Activated naive CD8-positive, alpha-beta T cell treated with anti-CD3 and anti-CD28 coated beads for 36 hours (primary cell): ENCODE measurements around the gene KEAP1. TPM values are rescaled to one million over a fixed set of nuclear protein-coding genes. Genes with fewer than 3 reads are reported as not detected.
A peak's percentile ranks its signal among the peaks of the same experiment; 100 is the strongest.
"Not testable (repeated sequence)": the region's sequence is repeated elsewhere in the genome, so short reads cannot be mapped to it uniquely, and the experiment has no call there.

Experiments
- DNase-seq: peaks from one replicate; pipeline ENCODE4 v3.0.0; 2021
- H3K27ac Mint-ChIP-seq: one replicate; pipeline ENCODE4 v1.8.0; 2022; ENCODE audit warnings: mild to moderate bottlenecking, moderate library complexity, mixed read lengths
- H3K27me3 Mint-ChIP-seq: one replicate; pipeline ENCODE4 v1.8.0; 2022; ENCODE audit warnings: mild to moderate bottlenecking, mixed read lengths
- H3K36me3 Mint-ChIP-seq: one replicate; pipeline ENCODE4 v1.8.0; 2021; ENCODE audit warnings: mild to moderate bottlenecking, mixed read lengths
- H3K4me1 Mint-ChIP-seq: one replicate; pipeline ENCODE4 v1.8.0; 2021; ENCODE audit warnings: mixed read lengths
- H3K4me3 Mint-ChIP-seq: one replicate; pipeline ENCODE4 v1.8.0; 2022; ENCODE audit warnings: mild to moderate bottlenecking, moderate library complexity, mixed read lengths
- H3K9me3 Mint-ChIP-seq: one replicate; pipeline ENCODE4 v1.8.0; 2022; ENCODE audit warnings: mixed read lengths
- total RNA-seq, 2 experiments: library from RNA; stranded (reverse); gene quantifications; one replicate each; pipeline ENCODE4 v1.2.3, GENCODE V29; 2021

KEAP1 gene
- total RNA-seq, 2 experiments from 2014 or later = 69.3 to 72.2 TPM

GRCh38 chr19:10478903-10479384, 24.2 kb downstream of the KEAP1 start:
- Mint-ChIP-seq H3K4me1 (peaks cover 6% of the 10 kb centered on the region), H3K36me3 (no peaks in the 10 kb centered on the region), H3K27me3 (no peaks in the 10 kb centered on the region), H3K9me3 (no peaks in the 10 kb centered on the region), H3K4me3 (peak overlapping the region; percentile 10), H3K27ac (no peak overlapping the region)
- peak; percentile 86 for DNase-seq

GRCh38 chr19:10478476-10478875, 24.7 kb downstream of the KEAP1 start:
- Mint-ChIP-seq H3K4me3 (no peak overlapping the region), H3K36me3 (no peaks in the 10 kb centered on the region), H3K27me3 (no peaks in the 10 kb centered on the region), H3K4me1 (peaks cover 6% of the 10 kb centered on the region), H3K9me3 (no peaks in the 10 kb centered on the region), H3K27ac (no peak overlapping the region)
- no peak for DNase-seq

DNA sequence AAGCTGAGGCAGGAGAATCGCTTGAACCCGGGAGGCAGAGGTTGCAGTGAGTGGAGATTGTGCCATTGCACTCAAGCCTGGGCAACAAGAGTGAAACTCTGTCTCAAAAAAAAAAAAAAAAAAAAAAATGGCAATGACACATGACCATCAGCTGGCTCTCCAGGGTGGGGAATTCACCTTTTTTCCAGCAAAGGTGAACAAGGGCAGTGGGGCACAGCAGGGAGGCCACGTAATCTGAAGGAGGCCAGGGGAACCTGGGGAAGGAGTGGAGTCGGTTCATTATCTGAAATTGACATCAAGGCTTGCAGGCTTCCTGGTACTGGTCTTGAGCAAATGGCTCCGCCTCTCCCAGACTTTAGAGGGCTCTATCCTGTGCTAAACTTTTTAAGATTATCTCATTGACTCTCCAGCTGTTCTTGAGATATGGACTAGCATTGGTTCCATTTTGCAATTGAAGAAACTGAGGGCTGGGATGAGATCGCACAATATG, 28.1 kb downstream of the KEAP1 start:
- H3K4me3 Mint-ChIP-seq = no peak overlapping the region
- H3K27me3 Mint-ChIP-seq = no peaks in the 10 kb centered on the region
- H3K4me1 Mint-ChIP-seq = peaks cover 6% of the 10 kb centered on the region
- no peak for DNase-seq
- H3K27ac Mint-ChIP-seq = no peak overlapping the region
- no peaks in the 10 kb centered on the region for H3K9me3 Mint-ChIP-seq
- H3K36me3 Mint-ChIP-seq = no peaks in the 10 kb centered on the region

DNA sequence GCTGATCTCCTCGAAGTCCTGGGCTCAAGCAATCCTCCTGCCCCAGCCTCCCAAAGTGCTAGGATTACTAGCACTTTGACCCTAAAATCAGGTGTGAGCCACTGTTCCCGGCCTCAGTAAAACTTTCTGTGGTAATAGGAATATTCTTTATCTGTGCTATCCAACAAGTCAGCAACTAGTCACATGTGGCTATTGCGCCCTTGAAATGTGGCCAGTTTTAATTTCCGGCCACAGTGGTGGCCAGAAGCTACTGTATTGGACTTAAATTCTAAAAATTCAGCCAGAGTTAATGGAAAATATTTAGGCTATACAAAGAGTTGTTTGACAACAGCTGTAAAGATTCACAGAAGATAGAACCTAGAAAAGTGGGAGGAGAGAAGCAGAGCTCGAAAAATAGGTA, 30.0 kb downstream of the KEAP1 start:
- Mint-ChIP-seq H3K27me3 (peaks cover 8% of the 10 kb centered on the region), H3K36me3 (no peaks in the 10 kb centered on the region), H3K9me3 (no peaks in the 10 kb centered on the region), H3K27ac (no peak overlapping the region), H3K4me3 (no peak overlapping the region), H3K4me1 (no peaks in the 10 kb centered on the region)
- DNase-seq = no peak

GRCh38 chr19:10471909-10472308, 31.2 kb downstream of the KEAP1 start:
- no peak overlapping the region for H3K4me3 Mint-ChIP-seq
- H3K27me3 Mint-ChIP-seq = peaks cover 8% of the 10 kb centered on the region
- H3K27ac Mint-ChIP-seq = no peak overlapping the region
- no peaks in the 10 kb centered on the region for H3K36me3 Mint-ChIP-seq
- no peaks in the 10 kb centered on the region for H3K9me3 Mint-ChIP-seq
- no peak for DNase-seq
- no peaks in the 10 kb centered on the region for H3K4me1 Mint-ChIP-seq

DNA sequence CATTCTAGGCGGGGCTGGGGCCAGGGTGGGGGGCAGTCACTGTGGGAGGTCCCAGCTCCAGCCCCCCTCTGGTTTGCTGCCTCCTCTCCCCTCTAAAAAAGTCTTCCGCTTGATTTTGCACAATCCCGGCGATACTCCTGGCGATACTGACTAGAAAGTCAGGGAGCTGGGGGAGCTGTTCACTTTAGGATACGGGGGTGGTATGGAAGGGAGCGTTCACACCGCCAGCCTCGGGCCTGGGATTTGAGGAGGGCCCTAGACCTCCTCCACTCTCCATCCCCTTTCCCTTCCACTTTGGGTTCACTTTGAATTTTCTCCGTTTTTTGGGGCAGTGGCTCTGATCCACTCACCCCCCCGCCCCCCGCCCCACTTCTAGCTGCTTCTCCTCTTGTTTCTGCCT, 35.0 kb downstream of the KEAP1 start:
- H3K4me3 Mint-ChIP-seq = no peak overlapping the region
- peaks cover 8% of the 10 kb centered on the region for H3K27me3 Mint-ChIP-seq
- DNase-seq = no peak
- H3K9me3 Mint-ChIP-seq = no peaks in the 10 kb centered on the region
- no peaks in the 10 kb centered on the region for H3K36me3 Mint-ChIP-seq
- no peak overlapping the region for H3K27ac Mint-ChIP-seq
- no peaks in the 10 kb centered on the region for H3K4me1 Mint-ChIP-seq

DNA sequence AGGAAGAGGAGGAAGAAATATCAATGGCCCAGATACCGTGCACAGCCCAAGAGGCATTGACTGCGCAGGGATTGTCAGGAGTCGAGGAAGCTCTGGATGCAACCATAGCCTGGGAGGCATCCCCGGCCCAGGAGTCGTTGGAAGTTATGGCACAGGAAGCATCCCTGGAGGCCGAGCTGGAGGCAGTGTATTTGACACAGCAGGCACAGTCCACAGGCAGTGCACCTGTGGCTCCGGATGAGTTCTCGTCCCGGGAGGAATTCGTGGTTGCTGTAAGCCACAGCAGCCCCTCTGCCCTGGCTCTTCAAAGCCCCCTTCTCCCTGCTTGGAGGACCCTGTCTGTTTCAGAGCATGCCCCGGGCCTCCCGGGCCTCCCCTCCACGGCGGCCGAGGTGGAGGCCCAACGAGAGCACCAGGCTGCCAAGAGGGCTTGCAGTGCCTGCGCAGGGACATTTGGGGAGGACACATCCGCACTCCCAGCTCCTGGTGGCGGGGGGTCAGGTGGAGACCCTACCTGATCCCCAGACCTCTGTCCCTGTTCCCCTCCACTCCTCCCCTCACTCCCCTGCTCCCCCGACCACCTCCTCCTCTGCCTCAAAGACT, 36.0 kb downstream of the KEAP1 start:
- Mint-ChIP-seq H3K4me3 (no peak overlapping the region), H3K27ac (no peak overlapping the region), H3K4me1 (no peaks in the 10 kb centered on the region), H3K9me3 (no peaks in the 10 kb centered on the region), H3K36me3 (no peaks in the 10 kb centered on the region), H3K27me3 (peaks cover 15% of the 10 kb centered on the region)
- no peak for DNase-seq

DNA sequence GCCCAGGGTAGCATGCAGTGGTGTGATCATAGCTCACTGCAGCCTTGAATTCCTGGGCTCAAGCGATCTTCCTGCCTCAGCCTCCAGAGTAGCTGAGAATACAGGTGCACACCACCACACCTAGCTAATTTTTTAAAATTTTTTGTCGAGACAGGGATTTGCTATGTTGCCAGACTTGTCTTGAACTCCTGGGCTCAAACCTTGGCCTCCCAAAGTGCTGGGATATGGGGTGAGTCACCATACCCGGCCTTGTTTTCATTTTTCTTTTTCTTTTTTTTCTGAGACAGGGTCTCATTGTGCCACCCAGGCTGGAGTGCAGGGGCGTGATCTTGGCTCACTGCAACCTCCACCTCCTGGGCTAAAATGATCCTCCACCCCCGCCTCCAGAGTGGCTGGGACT, 38.7 kb downstream of the KEAP1 start:
- Mint-ChIP-seq H3K36me3 (no peaks in the 10 kb centered on the region), H3K9me3 (no peaks in the 10 kb centered on the region), H3K4me3 (no peak overlapping the region), H3K4me1 (peaks cover 4% of the 10 kb centered on the region), H3K27me3 (peaks cover 14% of the 10 kb centered on the region), H3K27ac (no peak overlapping the region)
- no peak for DNase-seq

- no peak for DNase-seq
- Mint-ChIP-seq H3K4me1 (peaks cover 4% of the 10 kb centered on the region), H3K4me3 (no peak overlapping the region), H3K27me3 (peaks cover 8% of the 10 kb centered on the region), H3K27ac (no peak overlapping the region), H3K9me3 (no peaks in the 10 kb centered on the region), H3K36me3 (no peaks in the 10 kb centered on the region)
Observed at GRCh38 chr19:10462557-10462956, 40.6 kb downstream of the KEAP1 start.

DNA sequence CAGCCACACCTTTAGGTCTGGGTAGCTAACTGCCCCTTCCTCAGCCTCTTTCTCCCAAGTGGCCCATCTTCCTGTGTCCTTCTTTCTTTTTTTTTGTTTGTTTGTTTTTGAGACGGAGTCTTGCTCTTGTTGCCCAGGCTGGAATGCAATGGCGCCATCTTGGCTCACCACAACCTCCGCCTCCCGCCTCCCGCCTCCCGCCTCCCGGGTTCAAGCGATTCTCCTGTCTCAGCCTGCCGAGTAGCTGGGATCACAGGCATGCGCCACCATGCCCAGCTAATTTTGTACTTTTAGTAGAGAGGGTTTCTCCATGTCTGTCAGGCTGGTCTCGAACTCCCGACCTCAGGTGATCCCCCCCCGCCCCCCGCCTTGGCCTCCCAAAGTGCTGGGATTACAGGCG, 41.1 kb downstream of the KEAP1 start:
- not testable (repeated sequence) for H3K27me3 Mint-ChIP-seq, H3K9me3 Mint-ChIP-seq, H3K36me3 Mint-ChIP-seq, H3K4me3 Mint-ChIP-seq, H3K27ac Mint-ChIP-seq, H3K4me1 Mint-ChIP-seq, DNase-seq

DNA sequence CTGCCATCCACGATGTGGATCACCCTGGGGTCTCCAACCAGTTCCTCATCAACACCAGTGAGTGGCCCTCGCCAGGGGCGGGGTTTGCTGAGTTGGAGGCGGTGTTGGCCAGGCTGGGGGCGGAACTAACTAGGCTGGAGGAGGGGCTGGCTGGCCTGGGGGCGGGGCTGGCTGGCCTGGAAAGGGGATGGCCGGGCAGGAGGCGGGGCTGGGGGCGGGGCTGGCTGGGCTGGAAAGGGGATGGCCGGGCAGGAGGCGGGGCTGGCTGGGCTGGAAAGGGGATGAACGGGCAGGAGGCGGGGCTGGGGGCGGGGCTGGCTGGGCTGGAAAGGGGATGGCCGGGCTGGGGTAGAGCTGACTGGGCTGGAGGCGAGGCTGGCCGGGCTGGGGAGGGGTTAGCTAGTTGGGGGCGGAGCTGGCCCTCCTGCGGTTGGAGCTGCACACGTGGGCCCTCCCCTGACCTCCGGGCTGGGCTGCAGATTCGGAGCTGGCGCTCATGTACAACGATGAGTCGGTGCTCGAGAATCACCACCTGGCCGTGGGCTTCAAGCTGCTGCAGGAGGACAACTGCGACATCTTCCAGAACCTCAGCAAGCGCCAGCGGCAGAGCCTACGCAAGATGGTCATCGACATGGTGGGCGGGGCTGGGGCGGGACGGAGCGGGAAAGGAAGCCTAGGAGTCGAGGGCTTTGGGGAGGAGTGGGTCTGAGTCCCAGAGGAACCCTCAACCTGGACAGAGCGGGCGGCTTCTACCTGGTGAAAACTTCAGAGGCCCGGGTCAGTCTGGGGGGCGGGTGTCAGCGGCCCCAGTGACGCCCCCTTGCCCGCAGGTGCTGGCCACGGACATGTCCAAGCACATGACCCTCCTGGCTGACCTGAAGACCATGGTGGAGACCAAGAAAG, 41.9 kb downstream of the KEAP1 start:
- DNase-seq = peak; percentile 87
- Mint-ChIP-seq H3K4me3 (peak overlapping the region; percentile 18), H3K27me3 (peaks cover 8% of the 10 kb centered on the region), H3K36me3 (no peaks in the 10 kb centered on the region), H3K27ac (no peak overlapping the region), H3K9me3 (no peaks in the 10 kb centered on the region), H3K4me1 (peaks cover 4% of the 10 kb centered on the region)

GRCh38 chr19:10460714-10461046, 42.5 kb downstream of the KEAP1 start:
- H3K9me3 Mint-ChIP-seq = no peaks in the 10 kb centered on the region
- no peaks in the 10 kb centered on the region for H3K36me3 Mint-ChIP-seq
- H3K4me3 Mint-ChIP-seq = no peak overlapping the region
- DNase-seq = no peak
- peaks cover 8% of the 10 kb centered on the region for H3K27me3 Mint-ChIP-seq
- no peak overlapping the region for H3K27ac Mint-ChIP-seq
- H3K4me1 Mint-ChIP-seq = peaks cover 4% of the 10 kb centered on the region

DNA sequence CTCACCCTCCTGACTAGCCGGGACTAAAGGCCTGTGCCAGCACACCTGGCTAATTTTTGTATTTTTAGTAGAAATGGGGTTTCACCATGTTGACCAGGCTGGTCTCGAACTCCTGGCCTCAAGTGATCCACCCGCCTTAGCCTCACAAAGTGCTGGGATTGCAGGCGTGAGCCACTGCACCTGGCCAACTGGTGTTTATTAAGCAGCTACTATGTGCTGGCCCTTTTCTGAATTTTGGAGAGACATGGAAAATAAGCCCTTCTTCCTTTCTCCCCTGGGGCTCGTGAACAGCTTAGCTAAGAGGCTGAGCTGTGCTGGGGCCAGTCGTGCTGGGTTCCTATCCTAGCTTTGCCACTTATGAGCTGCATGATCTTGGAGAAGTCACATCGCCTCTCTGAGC, 44.4 kb downstream of the KEAP1 start:
- H3K4me3 Mint-ChIP-seq, H3K4me1 Mint-ChIP-seq, H3K27ac Mint-ChIP-seq, DNase-seq, H3K9me3 Mint-ChIP-seq, H3K27me3 Mint-ChIP-seq, H3K36me3 Mint-ChIP-seq: not testable (repeated sequence)

DNA sequence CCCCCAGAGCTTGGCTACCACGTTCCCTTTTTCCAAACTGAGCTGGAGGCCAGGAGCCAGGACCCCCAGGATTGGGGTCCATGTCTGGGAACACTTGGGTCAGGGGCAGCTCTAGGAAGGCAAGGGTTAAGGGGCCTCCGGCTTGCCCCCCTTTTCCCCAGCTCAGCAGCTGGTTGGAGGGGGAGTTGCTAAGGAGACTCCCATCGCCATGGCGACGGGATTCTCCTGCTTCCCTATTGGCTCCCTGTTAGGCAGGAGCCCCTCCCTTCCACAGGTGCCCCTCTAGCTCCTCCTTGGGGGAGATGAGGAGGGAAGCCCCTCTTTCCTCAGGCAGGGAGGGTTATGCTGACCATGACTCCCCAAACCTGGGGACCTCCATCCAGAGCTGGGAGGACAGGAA, 48.9 kb downstream of the KEAP1 start:
- H3K9me3 Mint-ChIP-seq = no peaks in the 10 kb centered on the region
- H3K27ac Mint-ChIP-seq = no peak overlapping the region
- no peak for DNase-seq
- peaks cover 6% of the 10 kb centered on the region for H3K27me3 Mint-ChIP-seq
- H3K4me3 Mint-ChIP-seq = no peak overlapping the region
- peaks cover 6% of the 10 kb centered on the region for H3K4me1 Mint-ChIP-seq
- H3K36me3 Mint-ChIP-seq = peaks cover 2% of the 10 kb centered on the region

GRCh38 chr19:10453852-10454251, 49.3 kb downstream of the KEAP1 start:
- Mint-ChIP-seq H3K9me3 (no peaks in the 10 kb centered on the region), H3K36me3 (peaks cover 2% of the 10 kb centered on the region), H3K27ac (no peak overlapping the region), H3K27me3 (peaks cover 6% of the 10 kb centered on the region), H3K4me3 (no peak overlapping the region), H3K4me1 (peaks cover 6% of the 10 kb centered on the region)
- no peak for DNase-seq
